HTR-8/SVneo (cell line): ENCODE measurements around the gene PGGHG.
"Not testable (repeated sequence)": the region's sequence is repeated elsewhere in the genome, so short reads cannot be mapped to it uniquely, and the experiment has no call there.

Experiments used
- DNase-seq: peaks from one replicate; pipeline ENCODE4 v3.0.0; 2011; ENCODE audit warnings: low spot score, mixed read lengths; ENCODE audit not compliant: insufficient read length
- FAIRE-seq: peaks from 2 replicates; lab custom pipeline; 2011; peaks lifted over from hg19 to GRCh38; lab: Jason Lieb, UNC

The PGGHG gene

GRCh38 chr11:284105-285020, 4.6 kb upstream of the PGGHG start:
- FAIRE-seq (no peak), DNase-seq (no peak)

GRCh38 chr11:285021-285893, 3.7 kb upstream of the PGGHG start:
- FAIRE-seq = no peak

GRCh38 chr11:285894-286220, 3.1 kb upstream of the PGGHG start:
- DNase-seq = no peak
- no peak for FAIRE-seq

More at GRCh38 chr11:285021-285893, 3.7 kb upstream of the PGGHG start:
- no peak for DNase-seq

- DNase-seq = not testable (repeated sequence)
These were observed 1.7 kb upstream of the PGGHG start for GRCh38 chr11:286977-287820.

GRCh38 chr11:287821-288477, 977 bp upstream of the PGGHG start:
- DNase-seq (no peak), FAIRE-seq (no peak)

More at GRCh38 chr11:286977-287820, 1.7 kb upstream of the PGGHG start:
- FAIRE-seq = not testable (repeated sequence)

GRCh38 chr11:289398-289711, 429 bp downstream of the PGGHG start:
- no peak for FAIRE-seq
- no peak for DNase-seq

- FAIRE-seq = no peak
- no peak for DNase-seq
These were observed 1.0 kb downstream of the PGGHG start for GRCh38 chr11:289712-290620.

- FAIRE-seq (no peak), DNase-seq (no peak)
These were observed 1.8 kb downstream of the PGGHG start for GRCh38 chr11:290621-291231.

GRCh38 chr11:291281-292210, 2.6 kb downstream of the PGGHG start:
- no peak for DNase-seq
- no peak for FAIRE-seq

GRCh38 chr11:292211-293121, 3.5 kb downstream of the PGGHG start:
- DNase-seq = no peak
- FAIRE-seq = no peak

GRCh38 chr11:293271-293851, 4.4 kb downstream of the PGGHG start:
- no peak for FAIRE-seq
- no peak for DNase-seq

GRCh38 chr11:293852-294661, 5.1 kb downstream of the PGGHG start:
- FAIRE-seq (no peak), DNase-seq (no peak)

GRCh38 chr11:294780-295179, 5.9 kb downstream of the PGGHG start:
- no peak for DNase-seq
- no peak for FAIRE-seq

GRCh38 chr11:295351-296170, 6.6 kb downstream of the PGGHG start:
- no peak for DNase-seq
- FAIRE-seq = no peak
